ENCODE data around the gene SYDE2. TPM values are rescaled to one million over a fixed set of nuclear protein-coding genes. Genes with fewer than 3 reads are reported as not detected.
"Not testable (repeated sequence)": the region's sequence is repeated elsewhere in the genome, so short reads cannot be mapped to it uniquely, and the experiment has no call there.

Gene SYDE2
- polyA plus RNA-seq, 2 of the 4 experiments (the other 2 are of a cell fraction), result 0.92 to 2.6 TPM

- Histone ChIP-seq H3K9me3 (no peaks in the 10 kb centered on the region), H3K4me3 (no peak overlapping the region), H3K4me1 (no peaks in the 10 kb centered on the region), H3K27ac (no peak overlapping the region), H3K4me2 (no peak overlapping the region)
- no peak for TF ChIP-seq MYC (IDR thresholded peaks at IDR 0.05; ENCODE audit: borderline replicate concordance, low read length)
- TF ChIP-seq BHLHE40 (IDR thresholded peaks at IDR 0.05; ENCODE audit: low read depth, low read length), result no peak
- no peak for TF ChIP-seq CEBPB (IDR thresholded peaks at IDR 0.05)
- TF ChIP-seq EHMT2 (IDR thresholded peaks at IDR 0.05; ENCODE audit: low read depth), result no peak
- no peak for TF ChIP-seq RAD21 (conservative IDR thresholded peaks at IDR 0.05 in 1 of 2, IDR thresholded peaks at IDR 0.05 in 1 of 2)
- TF ChIP-seq ZSCAN20 (CRISPR knock-in tag; IDR thresholded peaks at IDR 0.05), result no peak
- no peak for TF ChIP-seq MAX (IDR thresholded peaks at IDR 0.05)
- no peak for TF ChIP-seq HES2 (IDR thresholded peaks at IDR 0.05)
- no peak for DNase-seq (ENCODE audit: low read depth in 1 of 2, low spot score in 1 of 2)
- POLR2A ChIA-PET, result no interaction called here
- WGBS (ENCODE audit: missing lambda C conversion rate), result 93% methylated on average over 1 of the region's 1 CpG
- CTCF ChIA-PET, result interaction anchor here (0.6 kb wide), 1 partner anchor 149 kb away, joined by 3 read pairs; no protein-coding TSS in a partner anchor
- no peak for ATAC-seq
- no peak for FAIRE-seq
These were observed 56.5 kb downstream of the SYDE2 start for GRCh38 chr1:85144351-85144750.

- no peaks in the 10 kb centered on the region for H3K9me3 ChIP-seq
- H3K4me3 ChIP-seq, result no peak overlapping the region
- no peak for ATAC-seq
- CTCF ChIA-PET, result interaction anchor here (0.6 kb wide), 1 partner anchor 172 kb away, joined by 3 read pairs; no protein-coding TSS in a partner anchor
- FAIRE-seq, result no peak
- no peak overlapping the region for H3K27ac ChIP-seq
- DNase-seq (ENCODE audit: low read depth in 1 of 2, low spot score in 1 of 2), result no peak
- POLR2A ChIA-PET, result no interaction called here
- peaks cover 6% of the 10 kb centered on the region; the same call in 2 of the 3 replicates for H3K4me1 ChIP-seq
- TF ChIP-seq HDAC2 (IDR thresholded peaks at IDR 0.05), result no peak
- TF ChIP-seq MYC (IDR thresholded peaks at IDR 0.05; ENCODE audit: borderline replicate concordance, low read length), result no peak
- no peak for TF ChIP-seq ZFP36 (IDR thresholded peaks at IDR 0.05; ENCODE audit: borderline replicate concordance, partially characterized antibody)
- TF ChIP-seq HOXB5 (CRISPR knock-in tag; IDR thresholded peaks at IDR 0.05), result no peak
- TF ChIP-seq HOXB13 (CRISPR knock-in tag; IDR thresholded peaks at IDR 0.05; ENCODE audit: low read depth), result no peak
- no peak for TF ChIP-seq CEBPB (IDR thresholded peaks at IDR 0.05)
- no peak for TF ChIP-seq TP53 (CRISPR knock-in tag; IDR thresholded peaks at IDR 0.05)
- TF ChIP-seq USF2 (IDR thresholded peaks at IDR 0.05), result no peak
- TF ChIP-seq REST (IDR thresholded peaks at IDR 0.05), result no peak
- TF ChIP-seq ZSCAN20 (CRISPR knock-in tag; IDR thresholded peaks at IDR 0.05), result no peak
- TF ChIP-seq MAZ (IDR thresholded peaks at IDR 0.05; ENCODE audit: borderline replicate concordance, low read depth, low read length), result no peak
- TF ChIP-seq MAX (IDR thresholded peaks at IDR 0.05), result no peak
- TF ChIP-seq JUN (IDR thresholded peaks at IDR 0.05), result no peak
- H3K4me2 ChIP-seq, result no peak overlapping the region
- WGBS (ENCODE audit: missing lambda C conversion rate), result 89% methylated on average over 4 of the region's 5 CpGs
These were observed 58.1 kb downstream of the SYDE2 start for GRCh38 chr1:85142753-85143152.

GRCh38 chr1:85138439-85138838, 62.4 kb downstream of the SYDE2 start:
- CTCF ChIA-PET; ATAC-seq; FAIRE-seq; H3K27ac ChIP-seq; H3K4me2 ChIP-seq; POLR2A ChIA-PET; H3K9me3 ChIP-seq; DNase-seq (ENCODE audit: low read depth in 1 of 2, low spot score in 1 of 2); H3K4me3 ChIP-seq: not testable (repeated sequence)
- 91% methylated on average over 5 of the region's 5 CpGs for WGBS (ENCODE audit: missing lambda C conversion rate)
- peaks cover 15% of the 10 kb centered on the region for H3K4me1 ChIP-seq
